Activated naive CD4-positive, alpha-beta T cell treated with anti-CD3 and anti-CD28 coated beads, Interleukin-2, amount 10 ng/mL, durations not matched to agents 7 days and 5 days (primary cell): ENCODE data around the gene BMP5.

ENCODE experiments used
- CTCF ChIA-PET: fragments of 350-600 bp; sonication (Branson Sonifier 250); formaldehyde crosslinking; loops from one replicate; lab custom pipeline; 2021; ENCODE audit warnings: antibody characterized with exemption; lab: Charles Lee
- DNase-seq: peaks from one replicate; pipeline ENCODE4 v3.0.0-alpha.2; 2020
- H3K27ac Mint-ChIP-seq: one replicate; pipeline ENCODE4 v1.8.0; 2021; ENCODE audit warnings: mild to moderate bottlenecking, moderate library complexity, mixed read lengths
- H3K27me3 Mint-ChIP-seq: one replicate; pipeline ENCODE4 v1.8.0; 2021; ENCODE audit warnings: mild to moderate bottlenecking, mixed read lengths
- H3K36me3 Mint-ChIP-seq: one replicate; pipeline ENCODE4 v1.8.0; 2021; ENCODE audit warnings: mixed read lengths
- H3K4me1 Mint-ChIP-seq: one replicate; pipeline ENCODE4 v1.8.0; 2021; ENCODE audit warnings: mixed read lengths
- H3K4me3 Mint-ChIP-seq: one replicate; pipeline ENCODE4 v1.8.0; 2021; ENCODE audit warnings: mild to moderate bottlenecking, moderate library complexity, mixed read lengths
- H3K9me3 Mint-ChIP-seq: one replicate; pipeline ENCODE4 v1.8.0; 2021; ENCODE audit warnings: mixed read lengths

The BMP5 gene

DNA sequence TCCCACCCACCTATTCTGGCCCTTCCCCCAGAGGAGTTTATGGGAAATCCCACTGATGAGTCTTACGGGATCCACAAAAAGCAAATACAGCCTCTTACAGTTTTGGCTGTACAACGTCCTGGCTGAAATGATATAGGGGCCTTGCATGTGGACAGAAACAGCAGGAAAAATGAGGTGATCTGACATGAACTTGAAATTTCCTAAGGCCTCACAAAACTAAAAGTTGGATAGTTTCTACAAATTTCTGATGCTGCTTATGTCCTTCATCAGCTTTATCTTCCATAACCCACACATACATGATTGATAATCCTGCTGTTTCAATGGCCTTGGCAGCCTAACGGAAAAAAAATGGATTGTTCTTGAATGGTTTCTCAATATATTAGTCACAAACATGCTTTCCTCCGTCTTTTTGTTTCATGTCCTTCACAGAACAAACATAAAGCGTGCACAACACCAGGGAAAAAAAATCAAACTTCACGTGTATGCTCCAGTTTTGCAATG is 118.8 kb downstream of the BMP5 start:
- Mint-ChIP-seq H3K4me1 (no peaks in the 10 kb centered on the region), H3K27me3 (no peaks in the 10 kb centered on the region), H3K27ac (no peak overlapping the region), H3K9me3 (no peaks in the 10 kb centered on the region), H3K36me3 (no peaks in the 10 kb centered on the region), H3K4me3 (no peak overlapping the region)
- no peak for DNase-seq
- CTCF ChIA-PET, result interaction anchor here (0.7 kb wide), 1 partner anchor 41 kb away, joined by 3 read pairs; no protein-coding TSS in a partner anchor

DNA sequence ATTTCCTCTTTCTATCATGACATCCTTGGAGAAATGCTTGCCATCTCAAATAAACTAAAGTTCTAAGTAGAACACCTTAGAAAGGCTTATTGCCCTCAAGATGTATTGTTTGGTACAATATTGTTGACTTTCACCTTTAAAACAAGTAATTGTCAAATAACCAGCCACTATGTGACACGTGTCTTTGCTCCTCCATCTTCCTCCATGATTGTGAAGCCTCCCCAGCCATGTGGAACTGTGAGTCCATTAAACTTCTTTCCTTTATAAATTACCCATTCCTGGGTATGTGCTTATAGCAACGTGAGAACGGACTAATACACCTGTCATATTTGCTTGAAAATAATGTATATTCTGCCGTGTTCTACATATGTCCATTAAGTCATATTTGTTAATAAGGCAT is 126.5 kb downstream of the BMP5 start:
- H3K27me3 Mint-ChIP-seq, result no peaks in the 10 kb centered on the region
- peaks cover 9% of the 10 kb centered on the region for H3K9me3 Mint-ChIP-seq
- no peak for DNase-seq
- H3K4me3 Mint-ChIP-seq, result no peak overlapping the region
- CTCF ChIA-PET, result no interaction called here
- no peaks in the 10 kb centered on the region for H3K36me3 Mint-ChIP-seq
- no peaks in the 10 kb centered on the region for H3K4me1 Mint-ChIP-seq
- no peak overlapping the region for H3K27ac Mint-ChIP-seq

DNA sequence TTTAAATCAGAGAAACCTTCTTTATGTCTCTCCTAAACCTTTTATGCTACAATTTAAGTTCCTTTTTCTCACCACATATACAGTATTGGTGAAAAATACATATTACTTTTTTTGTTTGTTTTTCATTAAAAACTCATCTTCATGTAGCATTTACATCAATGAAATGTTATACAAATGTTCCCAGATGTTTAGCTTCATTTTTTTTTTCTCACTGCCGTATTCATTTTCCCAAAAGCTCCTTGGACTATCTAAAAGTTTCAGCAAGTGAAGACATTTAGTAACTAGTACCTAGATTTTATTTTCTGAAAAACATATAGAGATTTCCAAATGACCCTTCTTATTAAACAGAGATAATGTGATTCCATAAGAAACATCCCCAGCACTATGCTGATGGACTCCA is 128.9 kb downstream of the BMP5 start:
- no peaks in the 10 kb centered on the region for H3K4me1 Mint-ChIP-seq
- H3K27ac Mint-ChIP-seq, result no peak overlapping the region
- no peak for DNase-seq
- H3K36me3 Mint-ChIP-seq, result no peaks in the 10 kb centered on the region
- H3K4me3 Mint-ChIP-seq, result no peak overlapping the region
- CTCF ChIA-PET, result no interaction called here
- peaks cover 13% of the 10 kb centered on the region for H3K9me3 Mint-ChIP-seq
- no peaks in the 10 kb centered on the region for H3K27me3 Mint-ChIP-seq

DNA sequence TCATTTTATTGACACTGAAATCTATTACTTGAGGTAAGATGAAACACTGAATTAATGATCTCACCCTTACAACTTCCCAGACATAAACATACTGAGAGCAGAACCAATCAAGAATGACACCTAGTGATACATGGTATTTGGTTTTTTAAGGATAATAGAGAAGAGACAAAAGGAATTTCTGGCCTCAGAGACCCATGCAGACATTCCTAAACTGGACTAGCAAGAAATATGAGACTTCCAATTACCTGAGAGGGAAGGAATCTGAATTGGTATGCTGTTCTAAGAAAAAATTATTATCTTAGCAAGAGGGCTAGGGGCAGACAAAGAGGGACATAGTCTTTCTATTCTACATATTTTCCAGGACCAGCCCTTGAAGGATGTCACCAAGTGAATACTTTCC is 141.1 kb downstream of the BMP5 start:
- no peak for DNase-seq
- no peak overlapping the region for H3K4me3 Mint-ChIP-seq
- H3K27me3 Mint-ChIP-seq, result no peaks in the 10 kb centered on the region
- no peak overlapping the region for H3K27ac Mint-ChIP-seq
- H3K9me3 Mint-ChIP-seq, result peaks cover 9% of the 10 kb centered on the region
- CTCF ChIA-PET, result no interaction called here
- H3K4me1 Mint-ChIP-seq, result no peaks in the 10 kb centered on the region
- H3K36me3 Mint-ChIP-seq, result no peaks in the 10 kb centered on the region

DNA sequence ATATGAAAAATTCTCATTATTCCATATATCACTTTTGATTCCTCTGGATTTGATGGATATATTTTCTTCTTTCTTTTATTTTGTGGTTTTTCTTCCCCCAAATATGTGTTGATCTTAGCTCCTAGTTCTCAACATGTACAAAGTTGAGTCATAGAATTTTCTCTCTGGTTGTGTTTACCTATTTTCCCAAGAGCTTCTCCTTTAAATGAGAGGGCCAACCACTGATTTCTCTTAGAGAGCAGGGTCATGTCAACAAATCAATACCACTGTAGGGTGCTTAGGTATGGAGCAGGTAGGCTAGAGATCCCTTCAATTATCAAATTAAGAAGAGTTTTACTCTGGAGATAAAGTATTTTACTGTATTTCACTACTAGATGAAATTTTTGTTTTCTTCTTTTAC is 145.7 kb downstream of the BMP5 start:
- no peak for DNase-seq
- no peaks in the 10 kb centered on the region for H3K36me3 Mint-ChIP-seq
- CTCF ChIA-PET, result no interaction called here

DNA sequence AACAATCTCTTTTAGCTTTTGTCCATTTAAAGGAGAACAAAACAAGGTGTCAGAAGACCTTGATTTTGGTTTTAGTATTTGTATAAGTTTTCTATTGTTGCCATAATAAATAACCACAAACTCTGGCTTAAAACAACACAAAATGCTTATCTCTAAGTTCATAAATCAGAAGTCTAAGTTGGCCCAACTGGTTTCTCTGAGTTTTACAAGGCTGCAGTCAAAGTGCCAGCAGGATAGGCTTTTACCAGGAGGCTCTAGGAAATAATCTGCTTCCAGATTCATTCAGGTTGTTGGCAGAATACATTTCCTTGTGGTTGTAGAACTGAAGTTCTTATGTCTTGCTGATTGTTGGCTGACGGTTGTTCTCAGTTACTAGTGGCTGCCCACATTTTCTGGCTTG is 149.2 kb downstream of the BMP5 start:
- Mint-ChIP-seq H3K9me3 (peaks cover 6% of the 10 kb centered on the region), H3K4me1 (no peaks in the 10 kb centered on the region), H3K27me3 (no peaks in the 10 kb centered on the region), H3K36me3 (no peaks in the 10 kb centered on the region), H3K4me3 (no peak overlapping the region), H3K27ac (no peak overlapping the region)
- CTCF ChIA-PET, result no interaction called here
- no peak for DNase-seq

More for the DNA sequence above, 145.7 kb downstream of the BMP5 start:
- Mint-ChIP-seq H3K4me1 (no peaks in the 10 kb centered on the region), H3K27me3 (no peaks in the 10 kb centered on the region), H3K27ac (no peak overlapping the region), H3K4me3 (no peak overlapping the region), H3K9me3 (peaks cover 6% of the 10 kb centered on the region)

DNA sequence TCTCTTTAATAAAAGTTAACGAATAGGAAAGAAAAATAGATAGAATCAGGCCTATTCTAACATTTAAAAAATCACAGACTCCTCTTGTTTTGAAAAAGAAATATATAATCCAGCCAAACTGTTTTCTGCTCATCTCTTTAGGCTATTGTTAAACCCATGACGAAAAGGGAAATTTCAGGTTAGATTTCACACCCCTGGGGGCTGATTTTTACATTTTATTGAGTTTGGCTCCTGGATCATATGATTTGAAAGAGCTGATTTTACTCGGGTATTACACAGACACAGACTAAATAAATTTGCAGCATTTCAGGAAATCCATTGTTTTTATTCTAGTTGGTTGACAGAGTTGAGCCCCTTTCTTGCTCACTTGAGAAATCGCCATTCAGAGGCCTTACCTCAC is 160.6 kb downstream of the BMP5 start:
- H3K27me3 Mint-ChIP-seq, result no peaks in the 10 kb centered on the region
- H3K36me3 Mint-ChIP-seq, result no peaks in the 10 kb centered on the region
- CTCF ChIA-PET, result no interaction called here
- DNase-seq, result no peak
- H3K4me1 Mint-ChIP-seq, result no peaks in the 10 kb centered on the region
- no peak overlapping the region for H3K4me3 Mint-ChIP-seq
- H3K9me3 Mint-ChIP-seq, result peaks cover 2% of the 10 kb centered on the region
- H3K27ac Mint-ChIP-seq, result no peak overlapping the region

DNA sequence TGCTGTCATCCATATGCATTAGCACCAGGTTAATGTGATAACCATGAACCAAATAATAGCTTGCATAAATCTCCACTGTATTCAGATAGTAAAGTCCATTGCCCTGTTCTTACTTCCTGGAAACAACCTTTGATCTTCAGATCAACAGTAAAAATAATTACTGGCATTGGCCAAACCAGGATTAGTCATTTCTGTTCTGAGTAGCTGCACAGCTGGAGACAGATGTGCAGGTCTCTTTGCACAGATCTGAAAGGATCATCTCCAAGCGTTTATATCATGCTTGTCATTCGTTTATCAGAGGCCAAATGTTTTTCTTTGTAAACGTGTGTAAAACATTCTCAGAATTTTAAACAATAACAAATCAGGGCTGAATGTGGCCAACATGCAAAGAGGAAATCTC is 162.0 kb downstream of the BMP5 start:
- H3K27ac Mint-ChIP-seq, result no peak overlapping the region
- no peaks in the 10 kb centered on the region for H3K36me3 Mint-ChIP-seq
- peaks cover 2% of the 10 kb centered on the region for H3K9me3 Mint-ChIP-seq
- H3K4me3 Mint-ChIP-seq, result no peak overlapping the region
- H3K4me1 Mint-ChIP-seq, result no peaks in the 10 kb centered on the region
- no peak for DNase-seq
- CTCF ChIA-PET, result no interaction called here
- H3K27me3 Mint-ChIP-seq, result no peaks in the 10 kb centered on the region

DNA sequence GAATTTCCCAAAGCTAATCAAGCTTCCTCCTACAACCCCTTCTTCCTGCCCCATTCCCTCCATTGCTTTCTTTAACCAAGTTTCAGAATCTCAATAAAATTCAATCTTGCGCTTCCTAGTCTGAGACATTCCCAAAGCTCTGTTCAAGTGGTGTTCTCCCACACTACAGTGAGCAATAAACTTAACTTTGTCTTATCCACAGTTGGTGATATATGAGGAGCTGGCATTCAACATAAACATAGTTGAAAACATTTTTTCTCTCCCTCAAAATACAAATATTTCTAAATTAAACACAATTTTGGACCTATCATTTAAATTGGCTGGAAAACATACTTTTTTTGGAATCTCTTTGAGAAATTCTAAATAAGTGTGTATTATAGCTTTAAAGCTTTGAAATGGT is 166.7 kb downstream of the BMP5 start:
- H3K27me3 Mint-ChIP-seq, result no peaks in the 10 kb centered on the region
- no peaks in the 10 kb centered on the region for H3K36me3 Mint-ChIP-seq
- CTCF ChIA-PET, result no interaction called here
- no peak for DNase-seq
- no peak overlapping the region for H3K4me3 Mint-ChIP-seq
- H3K9me3 Mint-ChIP-seq, result no peaks in the 10 kb centered on the region
- no peaks in the 10 kb centered on the region for H3K4me1 Mint-ChIP-seq
- H3K27ac Mint-ChIP-seq, result no peak overlapping the region

DNA sequence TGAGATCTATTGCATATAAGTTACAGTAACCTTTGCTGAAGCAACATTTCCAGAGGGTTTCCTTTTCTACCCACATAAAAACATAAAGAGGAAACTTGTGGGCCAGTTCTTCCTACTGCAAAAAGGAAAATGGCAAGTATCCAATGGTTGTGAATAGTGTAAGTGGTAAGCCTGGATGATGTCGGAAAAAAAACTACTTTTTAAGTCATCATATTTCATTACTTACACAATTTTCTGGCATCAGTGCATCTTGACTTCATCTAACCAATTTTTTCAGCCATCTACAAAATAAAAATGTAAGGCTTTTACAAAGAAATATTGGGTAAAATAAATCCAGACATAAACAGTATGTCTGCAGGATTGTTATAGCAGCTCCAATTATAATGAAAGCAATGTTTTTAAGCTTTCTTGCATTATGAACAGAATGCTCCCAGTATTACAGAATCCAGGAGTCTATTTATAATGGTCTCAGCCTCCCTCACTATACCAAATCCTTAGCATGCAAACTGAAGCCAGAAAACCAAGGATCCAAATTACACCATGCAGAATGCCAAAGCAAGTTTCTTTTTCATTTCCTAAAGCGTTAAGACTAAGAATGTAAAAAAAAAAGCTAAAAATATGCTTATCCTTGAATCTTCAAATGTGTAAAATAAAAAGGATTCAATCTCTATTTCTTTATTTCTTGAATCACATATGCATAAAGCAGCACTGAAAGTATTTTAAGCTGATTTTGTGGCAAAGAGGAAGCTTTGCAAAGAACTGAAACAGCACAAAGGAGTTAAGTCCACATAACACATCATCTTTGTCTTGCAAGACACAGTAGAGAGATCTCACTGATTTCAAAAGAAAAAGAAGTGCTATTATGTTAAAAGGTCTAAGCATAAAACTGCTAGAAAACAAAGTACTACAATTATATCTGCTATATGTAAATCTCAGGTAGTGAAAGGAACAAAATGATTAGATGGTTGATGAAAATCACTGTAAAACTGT is 169.6 kb downstream of the BMP5 start:
- CTCF ChIA-PET, result interaction anchor here (0.6 kb wide), 1 partner anchor 46 kb away, joined by 3 read pairs; no protein-coding TSS in a partner anchor
- H3K36me3 Mint-ChIP-seq, result no peaks in the 10 kb centered on the region
- H3K4me3 Mint-ChIP-seq, result no peak overlapping the region
- no peaks in the 10 kb centered on the region for H3K4me1 Mint-ChIP-seq
- H3K27me3 Mint-ChIP-seq, result no peaks in the 10 kb centered on the region
- peaks cover 6% of the 10 kb centered on the region for H3K9me3 Mint-ChIP-seq
- H3K27ac Mint-ChIP-seq, result no peak overlapping the region
- no peak for DNase-seq

DNA sequence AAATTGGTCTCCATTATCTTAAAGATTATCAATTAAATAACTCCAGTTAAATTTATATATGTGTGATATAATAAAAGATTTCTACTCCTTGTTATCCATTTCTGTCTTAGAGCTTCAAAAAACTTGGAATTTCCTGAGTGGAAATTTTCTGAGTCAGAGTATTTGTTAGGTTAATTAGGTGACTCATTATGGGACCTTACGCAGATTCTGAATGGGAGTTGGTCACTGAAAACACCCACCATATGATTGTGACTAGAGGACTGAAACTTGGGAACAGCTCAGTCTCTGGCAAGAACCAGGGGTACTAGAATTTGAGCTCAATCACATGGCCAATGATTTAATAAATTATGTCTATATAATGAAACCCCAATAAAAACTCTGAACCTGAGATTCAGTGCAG is 171.0 kb downstream of the BMP5 start:
- no peaks in the 10 kb centered on the region for H3K27me3 Mint-ChIP-seq
- no peaks in the 10 kb centered on the region for H3K4me1 Mint-ChIP-seq
- CTCF ChIA-PET, result no interaction called here
- peaks cover 6% of the 10 kb centered on the region for H3K9me3 Mint-ChIP-seq
- no peak overlapping the region for H3K27ac Mint-ChIP-seq
- H3K4me3 Mint-ChIP-seq, result no peak overlapping the region
- H3K36me3 Mint-ChIP-seq, result no peaks in the 10 kb centered on the region
- DNase-seq, result no peak
